ENCODE measurements around the gene TRPM3.

DNA sequence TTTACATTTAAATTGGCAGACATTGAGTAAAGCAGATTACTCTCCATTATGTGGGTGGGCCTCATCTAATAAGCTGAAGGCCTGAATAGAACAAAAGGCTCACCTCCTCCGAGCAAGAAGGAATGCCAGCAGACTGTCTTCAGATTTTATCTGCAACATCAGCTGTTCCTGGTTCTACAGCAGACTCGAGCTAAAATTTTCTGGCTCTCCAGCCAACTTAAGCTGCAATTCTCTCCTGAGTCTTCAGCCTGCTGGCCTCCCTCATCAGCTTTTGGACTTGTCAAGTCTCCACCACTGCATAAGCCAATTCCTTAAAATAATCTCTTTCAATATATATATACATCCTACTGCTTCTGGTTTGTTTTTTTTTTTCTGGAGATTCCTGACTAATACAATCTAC, 12.5 kb downstream of the TRPM3 start:
- TF ChIP-seq, protein P1, sequence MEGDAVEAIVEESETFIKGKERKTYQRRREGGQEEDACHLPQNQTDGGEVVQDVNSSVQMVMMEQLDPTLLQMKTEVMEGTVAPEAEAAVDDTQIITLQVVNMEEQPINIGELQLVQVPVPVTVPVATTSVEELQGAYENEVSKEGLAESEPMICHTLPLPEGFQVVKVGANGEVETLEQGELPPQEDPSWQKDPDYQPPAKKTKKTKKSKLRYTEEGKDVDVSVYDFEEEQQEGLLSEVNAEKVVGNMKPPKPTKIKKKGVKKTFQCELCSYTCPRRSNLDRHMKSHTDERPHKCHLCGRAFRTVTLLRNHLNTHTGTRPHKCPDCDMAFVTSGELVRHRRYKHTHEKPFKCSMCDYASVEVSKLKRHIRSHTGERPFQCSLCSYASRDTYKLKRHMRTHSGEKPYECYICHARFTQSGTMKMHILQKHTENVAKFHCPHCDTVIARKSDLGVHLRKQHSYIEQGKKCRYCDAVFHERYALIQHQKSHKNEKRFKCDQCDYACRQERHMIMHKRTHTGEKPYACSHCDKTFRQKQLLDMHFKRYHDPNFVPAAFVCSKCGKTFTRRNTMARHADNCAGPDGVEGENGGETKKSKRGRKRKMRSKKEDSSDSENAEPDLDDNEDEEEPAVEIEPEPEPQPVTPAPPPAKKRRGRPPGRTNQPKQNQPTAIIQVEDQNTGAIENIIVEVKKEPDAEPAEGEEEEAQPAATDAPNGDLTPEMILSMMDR (IDR thresholded peaks at IDR 0.05), result no peak
- TF ChIP-seq POLR2A (IDR thresholded peaks at IDR 0.05), result no peak

Data from adrenal gland (tissue), 5 donors.